Measurements from ENCODE around the gene PRR5. TPM values are rescaled to one million over a fixed set of nuclear protein-coding genes. Genes with fewer than 3 reads are reported as not detected.

The PRR5 gene
- total RNA-seq, 3 donors from 2014 or later = 23.7 to 39.5 (median 29.5) TPM

GRCh38 chr22:44754998-44755397 is 53.0 kb downstream of the PRR5 start:
- intact Hi-C loops (cut with DNase I; ENCODE audit: low total_unique reads) = no loop called here
- H3K4me3 ChIP-seq = peak overlapping the region in 2 of 3 donors; percentile 7 to 42
- no peak for DNase-seq (ENCODE audit: low spot score in 2 of 2)
- no peaks in the 10 kb centered on the region for H3K36me3 ChIP-seq
- H3K4me1 ChIP-seq = peaks cover 11 to 13% of the 10 kb centered on the region in 2 donors
- H3K27me3 ChIP-seq = no peaks in the 10 kb centered on the region
- H3K9me3 ChIP-seq = no peaks in the 10 kb centered on the region
- no peak for TF ChIP-seq POLR2A (IDR thresholded peaks at IDR 0.05)
- TF ChIP-seq, protein P1, sequence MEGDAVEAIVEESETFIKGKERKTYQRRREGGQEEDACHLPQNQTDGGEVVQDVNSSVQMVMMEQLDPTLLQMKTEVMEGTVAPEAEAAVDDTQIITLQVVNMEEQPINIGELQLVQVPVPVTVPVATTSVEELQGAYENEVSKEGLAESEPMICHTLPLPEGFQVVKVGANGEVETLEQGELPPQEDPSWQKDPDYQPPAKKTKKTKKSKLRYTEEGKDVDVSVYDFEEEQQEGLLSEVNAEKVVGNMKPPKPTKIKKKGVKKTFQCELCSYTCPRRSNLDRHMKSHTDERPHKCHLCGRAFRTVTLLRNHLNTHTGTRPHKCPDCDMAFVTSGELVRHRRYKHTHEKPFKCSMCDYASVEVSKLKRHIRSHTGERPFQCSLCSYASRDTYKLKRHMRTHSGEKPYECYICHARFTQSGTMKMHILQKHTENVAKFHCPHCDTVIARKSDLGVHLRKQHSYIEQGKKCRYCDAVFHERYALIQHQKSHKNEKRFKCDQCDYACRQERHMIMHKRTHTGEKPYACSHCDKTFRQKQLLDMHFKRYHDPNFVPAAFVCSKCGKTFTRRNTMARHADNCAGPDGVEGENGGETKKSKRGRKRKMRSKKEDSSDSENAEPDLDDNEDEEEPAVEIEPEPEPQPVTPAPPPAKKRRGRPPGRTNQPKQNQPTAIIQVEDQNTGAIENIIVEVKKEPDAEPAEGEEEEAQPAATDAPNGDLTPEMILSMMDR (IDR thresholded peaks at IDR 0.05) = no peak
- TF ChIP-seq POLR2AphosphoS5 (IDR thresholded peaks at IDR 0.05) = no peak
- H3K27ac ChIP-seq = peak overlapping the region; percentile 84 to 92

DNA sequence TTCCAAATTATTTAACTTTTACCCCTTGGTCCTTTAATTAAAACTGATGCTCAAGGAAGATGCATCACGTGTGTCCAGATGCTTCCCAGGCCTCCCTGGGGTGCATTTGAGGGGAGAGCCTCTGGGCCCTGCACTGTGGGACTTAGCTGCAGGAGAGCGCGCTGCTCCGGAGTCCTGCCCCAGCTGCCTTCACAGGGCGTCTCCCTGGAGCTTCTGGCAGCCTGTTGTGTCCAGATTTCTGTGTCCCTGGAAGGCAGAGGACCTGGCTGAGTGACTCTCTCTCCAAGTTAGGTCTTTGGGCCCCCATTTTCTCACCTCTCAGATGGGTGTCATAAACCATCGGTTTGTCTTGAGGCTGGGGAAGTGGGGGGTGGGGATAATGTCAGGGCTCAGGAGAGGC is 53.4 kb downstream of the PRR5 start:
- Histone ChIP-seq H3K36me3 (no peaks in the 10 kb centered on the region), H3K9me3 (no peaks in the 10 kb centered on the region), H3K4me1 (peaks cover 11 to 13% of the 10 kb centered on the region in 2 donors), H3K27me3 (no peaks in the 10 kb centered on the region), H3K4me3 (peak overlapping the region in 2 of 3 donors; percentile 7 to 42), H3K27ac (peak overlapping the region; percentile 84 to 92)
- no peak for DNase-seq (ENCODE audit: low spot score in 2 of 2)
- no peak for TF ChIP-seq POLR2AphosphoS5 (IDR thresholded peaks at IDR 0.05)
- no peak for TF ChIP-seq POLR2A (IDR thresholded peaks at IDR 0.05)
- TF ChIP-seq, protein P1 (IDR thresholded peaks at IDR 0.05) = no peak
- intact Hi-C loops (cut with DNase I; ENCODE audit: low total_unique reads) = no loop called here

DNA sequence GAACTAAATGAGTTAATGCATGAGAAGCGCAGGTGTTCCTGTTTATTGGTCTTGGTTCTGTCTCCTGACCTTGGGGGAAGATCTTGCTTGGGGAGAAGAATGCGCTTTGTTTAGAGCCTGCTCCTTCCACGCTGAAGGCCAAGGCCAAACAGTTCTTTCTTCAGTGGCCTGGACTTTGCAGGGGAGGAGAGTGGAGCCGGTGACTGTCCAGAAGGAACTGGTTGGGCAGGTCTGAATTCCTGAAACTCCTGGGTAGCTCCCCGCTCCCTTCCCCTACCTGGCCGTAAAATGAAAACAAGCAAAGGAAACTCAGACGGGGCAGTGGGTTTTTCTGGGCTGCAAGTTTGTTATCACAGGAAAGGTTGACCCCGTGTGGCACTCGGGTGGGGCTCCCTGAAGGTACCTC is 54.0 kb downstream of the PRR5 start:
- intact Hi-C loops (cut with DNase I; ENCODE audit: low total_unique reads) = no loop called here
- Histone ChIP-seq H3K4me1 (peaks cover 11 to 13% of the 10 kb centered on the region in 2 donors), H3K36me3 (no peaks in the 10 kb centered on the region), H3K4me3 (peak overlapping the region in 2 of 3 donors; percentile 24 to 42), H3K9me3 (no peaks in the 10 kb centered on the region), H3K27me3 (no peaks in the 10 kb centered on the region), H3K27ac (peak overlapping the region; percentile 84 to 92)
- TF ChIP-seq POLR2AphosphoS5 (IDR thresholded peaks at IDR 0.05) = no peak
- no peak for TF ChIP-seq POLR2A (IDR thresholded peaks at IDR 0.05)
- TF ChIP-seq, protein P1 (IDR thresholded peaks at IDR 0.05) = no peak
- DNase-seq (ENCODE audit: low spot score in 2 of 2) = peak; percentile 67 to 75

- H3K36me3 ChIP-seq = no peaks in the 10 kb centered on the region
- intact Hi-C loops (cut with DNase I; ENCODE audit: low total_unique reads) = no loop called here
- H3K4me3 ChIP-seq = no peak overlapping the region
- DNase-seq (ENCODE audit: low spot score in 2 of 2) = no peak
- H3K4me1 ChIP-seq = peaks cover 11 to 13% of the 10 kb centered on the region in 2 donors
- H3K9me3 ChIP-seq = no peaks in the 10 kb centered on the region
- no peaks in the 10 kb centered on the region for H3K27me3 ChIP-seq
- TF ChIP-seq, protein P1 (IDR thresholded peaks at IDR 0.05) = no peak
- TF ChIP-seq POLR2AphosphoS5 (IDR thresholded peaks at IDR 0.05) (no peak), POLR2A (IDR thresholded peaks at IDR 0.05) (no peak)
- H3K27ac ChIP-seq = peak overlapping the region; percentile 57 to 69
These were observed 56.5 kb downstream of the PRR5 start for GRCh38 chr22:44758344-44758973.

DNA sequence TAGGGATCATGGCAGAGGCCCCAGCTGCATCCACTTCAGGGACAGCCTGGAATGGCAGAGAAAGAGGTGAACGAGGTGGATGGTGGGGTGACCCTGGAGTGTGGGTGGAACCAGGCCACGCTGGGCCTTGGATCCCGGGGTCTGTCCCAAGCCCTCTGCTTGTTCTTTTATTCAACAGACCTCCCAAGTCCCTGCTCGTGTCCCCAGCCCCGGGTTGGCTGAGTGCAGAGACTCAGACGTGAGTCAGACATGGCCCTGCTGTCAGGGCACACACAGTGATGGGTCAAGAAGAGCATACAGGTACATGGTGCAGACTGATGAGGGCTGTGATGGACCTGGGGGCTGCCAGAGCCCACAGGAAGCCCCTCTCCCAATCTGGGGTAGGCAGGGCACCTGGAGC is 57.0 kb downstream of the PRR5 start:
- no peaks in the 10 kb centered on the region for H3K36me3 ChIP-seq
- DNase-seq (ENCODE audit: low spot score in 2 of 2) = no peak
- H3K9me3 ChIP-seq = no peaks in the 10 kb centered on the region
- intact Hi-C loops (cut with DNase I; ENCODE audit: low total_unique reads) = no loop called here
- peak overlapping the region in 1 of 2 donors; percentile 48 for H3K27ac ChIP-seq
- H3K4me1 ChIP-seq = peaks cover 11 to 13% of the 10 kb centered on the region in 2 donors
- H3K4me3 ChIP-seq = no peak overlapping the region
- H3K27me3 ChIP-seq = no peaks in the 10 kb centered on the region
- no peak for TF ChIP-seq POLR2A (IDR thresholded peaks at IDR 0.05)
- TF ChIP-seq, protein P1 (IDR thresholded peaks at IDR 0.05) = no peak
- no peak for TF ChIP-seq POLR2AphosphoS5 (IDR thresholded peaks at IDR 0.05)
